ENCODE data around the gene ALKAL2.

ALKAL2 gene

DNA sequence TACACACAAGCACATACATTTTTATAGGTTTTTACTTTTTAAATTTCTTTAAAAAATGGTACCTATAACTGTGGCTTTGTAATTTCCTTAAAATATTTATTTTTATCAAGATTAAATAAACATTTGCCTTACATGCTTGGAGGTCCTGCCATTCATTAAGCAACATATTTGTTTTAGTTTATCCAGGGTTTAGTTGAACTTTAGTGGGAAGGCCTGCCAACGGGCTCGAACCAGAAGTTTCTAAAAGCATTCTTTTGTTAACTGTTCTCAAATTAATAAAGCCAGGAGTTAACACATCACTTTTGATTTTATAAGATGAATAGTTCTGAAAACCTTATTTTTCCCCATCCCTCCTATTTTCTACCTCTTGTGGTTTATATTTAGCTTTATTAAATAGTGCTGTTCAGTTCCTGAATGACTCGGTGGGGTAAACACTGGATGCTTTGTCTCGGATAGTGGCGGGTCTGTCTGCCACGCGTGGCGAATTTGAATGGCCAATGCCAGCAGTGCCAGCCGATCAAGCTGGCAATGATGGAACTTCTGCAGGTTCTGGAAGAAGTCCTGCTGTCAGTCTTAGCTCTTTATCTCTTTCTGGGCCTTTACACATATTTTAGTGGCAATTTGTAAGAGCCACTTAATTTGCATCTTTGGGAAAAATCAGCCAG is 56.2 kb downstream of the ALKAL2 start:
- H3K4me3 ChIP-seq (ENCODE audit: low read length): no peak overlapping the region
- DNase-seq (ENCODE audit: low read depth): no peak
- TF ChIP-seq, protein P1, sequence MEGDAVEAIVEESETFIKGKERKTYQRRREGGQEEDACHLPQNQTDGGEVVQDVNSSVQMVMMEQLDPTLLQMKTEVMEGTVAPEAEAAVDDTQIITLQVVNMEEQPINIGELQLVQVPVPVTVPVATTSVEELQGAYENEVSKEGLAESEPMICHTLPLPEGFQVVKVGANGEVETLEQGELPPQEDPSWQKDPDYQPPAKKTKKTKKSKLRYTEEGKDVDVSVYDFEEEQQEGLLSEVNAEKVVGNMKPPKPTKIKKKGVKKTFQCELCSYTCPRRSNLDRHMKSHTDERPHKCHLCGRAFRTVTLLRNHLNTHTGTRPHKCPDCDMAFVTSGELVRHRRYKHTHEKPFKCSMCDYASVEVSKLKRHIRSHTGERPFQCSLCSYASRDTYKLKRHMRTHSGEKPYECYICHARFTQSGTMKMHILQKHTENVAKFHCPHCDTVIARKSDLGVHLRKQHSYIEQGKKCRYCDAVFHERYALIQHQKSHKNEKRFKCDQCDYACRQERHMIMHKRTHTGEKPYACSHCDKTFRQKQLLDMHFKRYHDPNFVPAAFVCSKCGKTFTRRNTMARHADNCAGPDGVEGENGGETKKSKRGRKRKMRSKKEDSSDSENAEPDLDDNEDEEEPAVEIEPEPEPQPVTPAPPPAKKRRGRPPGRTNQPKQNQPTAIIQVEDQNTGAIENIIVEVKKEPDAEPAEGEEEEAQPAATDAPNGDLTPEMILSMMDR (conservative IDR thresholded peaks at IDR 0.05; ENCODE audit: low read length): no peak
